ENCODE data around the gene CPSF7.

- TF ChIP-seq RFX5 (IDR thresholded peaks at IDR 0.05; ENCODE audit: low read length), result no peak
- TF ChIP-seq EP300 (IDR thresholded peaks at IDR 0.05; ENCODE audit: borderline replicate concordance in 1 of 2, low read depth in 1 of 2, low read length in 1 of 2), result no peak
- no peak for TF ChIP-seq USF1 (IDR thresholded peaks at IDR 0.05; ENCODE audit: borderline replicate concordance, low read depth)
- TF ChIP-seq SMC3 (IDR thresholded peaks at IDR 0.05; ENCODE audit: low read depth, low read length), result no peak
These were observed 42.5 kb upstream of the CPSF7 start for GRCh38 chr11:61472282-61472681.
